SK-N-SH (cell line): ENCODE data around the gene NUPR2. TPM values are rescaled to one million over a fixed set of nuclear protein-coding genes. Genes with fewer than 3 reads are reported as not detected.
"Not testable (repeated sequence)": the region's sequence is repeated elsewhere in the genome, so short reads cannot be mapped to it uniquely, and the experiment has no call there.

Experiments used
- CTCF ChIA-PET: fragments of 300-600, 350-600 bp; formaldehyde crosslinking; extraction: SDS; loops from one replicate; lab custom pipeline; 2021; lab: Yijun Ruan, JAX
- POLR2A ChIA-PET: fragments of 350-600 bp; sonication (Branson Sonifier 250); formaldehyde crosslinking; extraction: SDS; loops from one replicate; lab custom pipeline; 2020; ENCODE audit warnings: antibody characterized with exemption, inconsistent platforms; lab: Yijun Ruan, JAX
- DNase-seq: peaks from one replicate; pipeline ENCODE4 v3.0.0; 2012
- H2AFZ ChIP-seq: fragments of 200-600 bp; sonication (generic); 2 replicates; pipeline ENCODE4 v1.8.1; 2016; ENCODE audit warnings: antibody characterized with exemption, mild to moderate bottlenecking, low read depth
- H3F3A ChIP-seq: fragments of 200-600 bp; sonication (generic); replicated peaks from 2 replicates; pipeline ENCODE3; 2016; ENCODE audit warnings: antibody characterized with exemption, mild to moderate bottlenecking; ENCODE audit not compliant: insufficient read depth
- H3K27ac ChIP-seq, 2 experiments: fragments of 200-500 bp in 1 of 2; fragments of 200-600 bp in 1 of 2; sonication (Bioruptor generic) in 1 of 2; sonication (generic), shearing (Covaris generic) in 1 of 2; 2 replicates each; pipeline versions ENCODE4 v1.5.1 to v1.6.1; 2014 to 2016; ENCODE audit warnings: low read depth in 2 of 2, inconsistent platforms in 1 of 2, low read length in 1 of 2, mild to moderate bottlenecking in 1 of 2, mixed read lengths in 1 of 2
- H3K27me3 ChIP-seq: fragments of 200-600 bp; sonication (generic), shearing (Covaris generic); 2 replicates; pipeline ENCODE4 v1.6.1; 2016; ENCODE audit warnings: mixed run types; ENCODE audit not compliant: insufficient read depth
- H3K36me3 ChIP-seq, 2 experiments: fragments of 200-500 bp in 1 of 2; fragments of 200-600 bp in 1 of 2; sonication (Bioruptor generic) in 1 of 2; sonication (generic) in 1 of 2; replicated peaks in 1 of 2; 2 replicates each; pipeline versions ENCODE3 to v1.5.1; 2014 to 2016; ENCODE audit warnings: low read length in 1 of 2, mild to moderate bottlenecking in 1 of 2; ENCODE audit not compliant: insufficient read depth in 2 of 2, control insufficient read depth in 1 of 2
- H3K4me1 ChIP-seq, 2 experiments: fragments of 200-500 bp in 1 of 2; fragments of 200-600 bp in 1 of 2; sonication (Bioruptor generic) in 1 of 2; sonication (generic), shearing (Covaris generic) in 1 of 2; 2 replicates each; pipeline versions ENCODE4 v1.5.1 to v1.6.1; 2014 to 2016; ENCODE audit warnings: low read depth in 1 of 2, low read length in 1 of 2, mixed run types in 1 of 2; ENCODE audit not compliant: insufficient read depth in 2 of 2, control insufficient read depth in 1 of 2
- H3K4me2 ChIP-seq: fragments of 200-600 bp; sonication (generic), shearing (Covaris generic); 2 replicates; pipeline ENCODE4 v1.6.1; 2017; ENCODE audit warnings: mixed run types
- H3K4me3 ChIP-seq, 2 experiments: fragments of 200-500 bp in 1 of 2; fragments of 200-600 bp in 1 of 2; sonication (Bioruptor generic) in 1 of 2; sonication (generic), shearing (Covaris generic) in 1 of 2; 2 replicates each; pipeline versions ENCODE4 v1.5.1 to v1.8.1; 2014 to 2016; ENCODE audit warnings: low read depth in 2 of 2, inconsistent platforms in 1 of 2, low read length in 1 of 2, mild to moderate bottlenecking in 1 of 2, mixed read lengths in 1 of 2, moderate library complexity in 1 of 2
- H3K79me2 ChIP-seq: fragments of 200-600 bp; sonication (generic); 2 replicates; pipeline ENCODE4 v1.8.1; 2017; ENCODE audit warnings: mild to moderate bottlenecking; ENCODE audit not compliant: insufficient read depth
- H3K9ac ChIP-seq: fragments of 200-600 bp; sonication (generic); 2 replicates; pipeline ENCODE4 v1.6.1; 2017; ENCODE audit warnings: mixed run types
- H3K9me2 ChIP-seq: fragments of 200-600 bp; sonication (generic); 2 replicates; pipeline ENCODE4 v1.6.1; 2017; ENCODE audit warnings: mixed run types
- H3K9me3 ChIP-seq: fragments of 200-600 bp; sonication (generic); 2 replicates; pipeline ENCODE4 v1.6.1; 2017; ENCODE audit warnings: mixed run types, mild to moderate bottlenecking, moderate library complexity
- H4K20me1 ChIP-seq: fragments of 200-600 bp; sonication (generic); 2 replicates; pipeline ENCODE4 v1.6.1; 2017; ENCODE audit warnings: mild to moderate bottlenecking, mixed run types; ENCODE audit not compliant: insufficient read depth
- EP300 ChIP-seq, 2 experiments: IDR thresholded peaks; 2 replicates each; pipeline versions ENCODE4 v1.4.0 to v1.6.1; 2012; ENCODE audit warnings: borderline replicate concordance in 1 of 2, low read depth in 1 of 2, low read length in 1 of 2
- FOSL2 ChIP-seq: IDR thresholded peaks from 2 replicates; pipeline ENCODE4 v1.4.0; 2012; ENCODE audit warnings: low read depth, mild to moderate bottlenecking, moderate library complexity, borderline replicate concordance
- JUND ChIP-seq: IDR thresholded peaks from 2 replicates; pipeline ENCODE4 v1.4.0; 2012
- MEF2A ChIP-seq: IDR thresholded peaks from 2 replicates; pipeline ENCODE4 v1.4.0; 2012; ENCODE audit warnings: low read depth, borderline replicate concordance
- NFIC ChIP-seq: IDR thresholded peaks from 2 replicates; pipeline ENCODE4 v1.4.0; 2012; ENCODE audit warnings: borderline replicate concordance
- POLR2AphosphoS5 ChIP-seq: IDR thresholded peaks from 2 replicates; pipeline ENCODE4 v1.6.1; 2012; ENCODE audit warnings: low read depth, low read length
- RAD21 ChIP-seq: IDR thresholded peaks from 2 replicates; pipeline ENCODE4 v1.6.1; 2012; ENCODE audit warnings: mild to moderate bottlenecking, low read length
- RXRA ChIP-seq: IDR thresholded peaks from 2 replicates; pipeline ENCODE4 v1.4.0; 2012; ENCODE audit warnings: low read depth, mild to moderate bottlenecking, borderline replicate concordance
- TCF12 ChIP-seq: IDR thresholded peaks from 2 replicates; pipeline ENCODE4 v1.4.0; 2012
- TEAD4 ChIP-seq: IDR thresholded peaks from 2 replicates; pipeline ENCODE4 v1.4.0; 2012; ENCODE audit warnings: mild to moderate bottlenecking, borderline replicate concordance; ENCODE audit not compliant: insufficient read depth
- WGBS: methylation state at CpG from one replicate; pipeline ENCODE4 v1.1.6; 2017; ENCODE audit warnings: low lambda C conversion rate; 5-methylcytosine and 5-hydroxymethylcytosine counted together
- polyA plus RNA-seq, 3 experiments: library from polyadenylated mRNA; depleted of rRNA; stranded (reverse); fragments of >200 nt; gene quantifications; 2 replicates each; pipeline ENCODE4 v1.2.3, GENCODE V29; 2012
- TF ChIP-seq, protein P1 (sequence below): IDR thresholded peaks from 2 replicates; pipeline ENCODE4; 2012
- TF ChIP-seq, protein P2 (sequence below): IDR thresholded peaks from 2 replicates; pipeline ENCODE4 v1.6.1; 2012; ENCODE audit warnings: mild to moderate bottlenecking, low read depth, low read length, moderate library complexity
- TF ChIP-seq, protein P3 (sequence below): fragments of 150-350 bp; IDR thresholded peaks from 2 replicates; pipeline ENCODE4 v1.6.1; 2016; ENCODE audit warnings: mild to moderate bottlenecking, low read depth, low read length

Gene NUPR2
- polyA plus RNA-seq, 1 of the 3 experiments (the other 2 are of a cell fraction) = not detected

DNA sequence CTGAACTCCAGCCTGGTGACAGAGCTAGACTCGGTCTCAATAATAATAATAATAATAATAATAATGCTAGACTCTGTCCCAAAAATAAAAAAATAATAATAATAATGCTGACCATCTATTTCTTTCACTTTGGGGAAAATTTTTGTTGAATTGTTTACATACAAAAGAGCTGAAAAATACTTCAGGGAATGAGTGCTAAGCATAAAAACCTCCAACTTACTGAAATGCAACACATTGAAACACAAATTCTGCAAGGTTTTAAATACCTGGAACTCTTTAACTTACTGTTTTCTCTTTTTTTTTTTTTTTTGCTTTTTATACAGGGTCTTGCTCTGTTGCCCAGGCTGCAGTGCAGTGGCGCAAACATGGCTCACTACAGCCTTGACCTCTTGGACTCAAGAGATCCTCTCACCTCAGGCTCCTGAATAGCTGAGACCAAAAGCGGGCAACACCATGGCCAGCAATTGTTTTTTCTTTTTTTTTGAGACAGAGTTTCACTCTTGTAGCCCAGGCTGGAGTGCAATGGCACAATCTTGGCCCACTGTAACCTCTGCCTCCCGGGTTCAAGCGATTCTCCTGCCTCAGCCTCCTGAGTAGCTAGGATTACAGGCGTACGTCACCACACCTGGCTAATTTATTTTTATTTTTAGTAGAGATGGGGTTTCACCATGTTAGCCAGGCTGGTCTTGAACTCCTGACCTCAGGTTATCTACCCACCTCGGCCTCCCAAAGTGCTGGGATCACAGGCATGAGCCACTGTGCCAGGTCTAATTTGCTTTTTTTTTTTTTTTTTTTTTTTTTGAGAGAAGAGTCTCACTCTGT is 17.8 kb downstream of the NUPR2 start:
- POLR2A ChIA-PET = interaction anchor here (0.9 kb wide), 1 partner anchor 15 kb away, joined by 3 read pairs; no protein-coding TSS in a partner anchor
- H3K27ac ChIP-seq = peak overlapping the region in 1 of 2 experiments; percentile 55; a peak in 1 of 4 replicates

DNA sequence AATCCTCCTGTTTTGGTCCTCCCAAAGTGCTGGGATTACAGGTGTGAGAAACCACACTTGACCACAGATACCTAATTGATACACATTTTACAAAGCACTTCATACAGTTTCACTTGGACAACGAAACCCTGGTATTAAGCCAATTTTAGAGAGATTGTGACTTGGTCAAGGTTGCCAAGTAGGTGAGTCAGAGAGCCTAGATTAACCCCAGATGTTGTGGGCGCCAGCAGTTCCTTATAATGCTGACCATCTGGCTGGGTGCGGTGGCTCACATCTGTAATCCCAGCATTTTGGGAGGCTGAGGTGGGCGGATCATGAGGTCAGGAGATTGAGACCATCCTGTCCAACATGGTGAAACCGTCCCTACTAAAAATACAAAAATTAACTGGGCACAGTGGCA is 18.5 kb downstream of the NUPR2 start:
- H3K27ac ChIP-seq = peak overlapping the region in 1 of 2 experiments; percentile 55; a peak in 1 of 4 replicates
- peak overlapping the region; percentile 14; the same call in 1 of the 2 replicates for H3K4me2 ChIP-seq
- no peaks in the 10 kb centered on the region for H3K27me3 ChIP-seq
- POLR2A ChIA-PET = no interaction called here
- no peak overlapping the region for H3K9ac ChIP-seq
- H3K9me3 ChIP-seq = no peaks in the 10 kb centered on the region
- no peak overlapping the region for H2AFZ ChIP-seq
- no peak for DNase-seq
- peaks cover 4 to 5% of the 10 kb centered on the region in 2 experiments; a peak in 2 of 4 replicates for H3K4me1 ChIP-seq
- H3K4me3 ChIP-seq = no peak overlapping the region
- peaks cover 30 to 47% of the 10 kb centered on the region in 2 experiments for H3K36me3 ChIP-seq
- H4K20me1 ChIP-seq = 0 out of 2 replicates have a peak, but pooled peaks cover 10% of the 10 kb centered on the region
- H3K79me2 ChIP-seq = peaks cover 5% of the 10 kb centered on the region; the same call in 1 of the 2 replicates
- H3F3A ChIP-seq = peaks cover 50% of the 10 kb centered on the region
- WGBS = 23% methylated on average over 5 of the region's 5 CpGs
- CTCF ChIA-PET = interaction anchor here (2.1 kb wide), 1 partner anchor 18 kb away, joined by 8 read pairs; no protein-coding TSS in a partner anchor
- TF ChIP-seq EP300 (IDR thresholded peaks at IDR 0.05; ENCODE audit: borderline replicate concordance in 1 of 2, low read depth in 1 of 2, low read length in 1 of 2) (peak in 1 of 2 experiments; percentile 78; a peak in 1 of 4 replicates), TCF12 (peak; percentile 99), TEAD4 (0 out of 2 replicates have a peak, but pooled peaks have one; percentile 10), MEF2A (0 out of 2 replicates have a peak, but pooled peaks have one; percentile 23), JUND (peak; percentile 86), RAD21 (no peak), FOSL2 (peak; percentile 89), NFIC (peak; percentile 98), RXRA (peak; percentile 57; the same call in 1 of the 2 replicates), POLR2AphosphoS5 (peak; percentile 86)
- TF ChIP-seq, protein P1, sequence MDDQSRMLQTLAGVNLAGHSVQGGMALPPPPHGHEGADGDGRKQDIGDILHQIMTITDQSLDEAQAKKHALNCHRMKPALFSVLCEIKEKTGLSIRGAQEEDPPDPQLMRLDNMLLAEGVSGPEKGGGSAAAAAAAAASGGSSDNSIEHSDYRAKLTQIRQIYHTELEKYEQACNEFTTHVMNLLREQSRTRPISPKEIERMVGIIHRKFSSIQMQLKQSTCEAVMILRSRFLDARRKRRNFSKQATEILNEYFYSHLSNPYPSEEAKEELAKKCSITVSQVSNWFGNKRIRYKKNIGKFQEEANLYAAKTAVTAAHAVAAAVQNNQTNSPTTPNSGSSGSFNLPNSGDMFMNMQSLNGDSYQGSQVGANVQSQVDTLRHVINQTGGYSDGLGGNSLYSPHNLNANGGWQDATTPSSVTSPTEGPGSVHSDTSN = peak; percentile 45
- TF ChIP-seq, protein P2, sequence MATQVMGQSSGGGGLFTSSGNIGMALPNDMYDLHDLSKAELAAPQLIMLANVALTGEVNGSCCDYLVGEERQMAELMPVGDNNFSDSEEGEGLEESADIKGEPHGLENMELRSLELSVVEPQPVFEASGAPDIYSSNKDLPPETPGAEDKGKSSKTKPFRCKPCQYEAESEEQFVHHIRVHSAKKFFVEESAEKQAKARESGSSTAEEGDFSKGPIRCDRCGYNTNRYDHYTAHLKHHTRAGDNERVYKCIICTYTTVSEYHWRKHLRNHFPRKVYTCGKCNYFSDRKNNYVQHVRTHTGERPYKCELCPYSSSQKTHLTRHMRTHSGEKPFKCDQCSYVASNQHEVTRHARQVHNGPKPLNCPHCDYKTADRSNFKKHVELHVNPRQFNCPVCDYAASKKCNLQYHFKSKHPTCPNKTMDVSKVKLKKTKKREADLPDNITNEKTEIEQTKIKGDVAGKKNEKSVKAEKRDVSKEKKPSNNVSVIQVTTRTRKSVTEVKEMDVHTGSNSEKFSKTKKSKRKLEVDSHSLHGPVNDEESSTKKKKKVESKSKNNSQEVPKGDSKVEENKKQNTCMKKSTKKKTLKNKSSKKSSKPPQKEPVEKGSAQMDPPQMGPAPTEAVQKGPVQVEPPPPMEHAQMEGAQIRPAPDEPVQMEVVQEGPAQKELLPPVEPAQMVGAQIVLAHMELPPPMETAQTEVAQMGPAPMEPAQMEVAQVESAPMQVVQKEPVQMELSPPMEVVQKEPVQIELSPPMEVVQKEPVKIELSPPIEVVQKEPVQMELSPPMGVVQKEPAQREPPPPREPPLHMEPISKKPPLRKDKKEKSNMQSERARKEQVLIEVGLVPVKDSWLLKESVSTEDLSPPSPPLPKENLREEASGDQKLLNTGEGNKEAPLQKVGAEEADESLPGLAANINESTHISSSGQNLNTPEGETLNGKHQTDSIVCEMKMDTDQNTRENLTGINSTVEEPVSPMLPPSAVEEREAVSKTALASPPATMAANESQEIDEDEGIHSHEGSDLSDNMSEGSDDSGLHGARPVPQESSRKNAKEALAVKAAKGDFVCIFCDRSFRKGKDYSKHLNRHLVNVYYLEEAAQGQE = no peak
- TF ChIP-seq, protein P3, sequence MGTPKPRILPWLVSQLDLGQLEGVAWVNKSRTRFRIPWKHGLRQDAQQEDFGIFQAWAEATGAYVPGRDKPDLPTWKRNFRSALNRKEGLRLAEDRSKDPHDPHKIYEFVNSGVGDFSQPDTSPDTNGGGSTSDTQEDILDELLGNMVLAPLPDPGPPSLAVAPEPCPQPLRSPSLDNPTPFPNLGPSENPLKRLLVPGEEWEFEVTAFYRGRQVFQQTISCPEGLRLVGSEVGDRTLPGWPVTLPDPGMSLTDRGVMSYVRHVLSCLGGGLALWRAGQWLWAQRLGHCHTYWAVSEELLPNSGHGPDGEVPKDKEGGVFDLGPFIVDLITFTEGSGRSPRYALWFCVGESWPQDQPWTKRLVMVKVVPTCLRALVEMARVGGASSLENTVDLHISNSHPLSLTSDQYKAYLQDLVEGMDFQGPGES = no peak
- no peaks in the 10 kb centered on the region for H3K9me2 ChIP-seq

More for the DNA sequence above, 17.8 kb downstream of the NUPR2 start:
- H3K27me3 ChIP-seq, H2AFZ ChIP-seq, H3K4me1 ChIP-seq, H3K9me3 ChIP-seq, H3K4me3 ChIP-seq, H3K9me2 ChIP-seq, DNase-seq, H3K4me2 ChIP-seq: not testable (repeated sequence)
- Histone ChIP-seq H3K79me2 (peaks cover 12% of the 10 kb centered on the region), H3K36me3 (peaks cover 34 to 54% of the 10 kb centered on the region in 2 experiments), H4K20me1 (peaks cover 17% of the 10 kb centered on the region), H3F3A (peaks cover 51% of the 10 kb centered on the region)
- WGBS = 94% methylated on average over 8 of the region's 8 CpGs
- 0 out of 2 replicates have a peak, but pooled peaks have one; percentile 19 for TF ChIP-seq POLR2AphosphoS5
- TF ChIP-seq, all 33 proteins: peak for 1; not testable (repeated sequence) for 32
- CTCF ChIA-PET = interaction anchor here (1.1 to 2.1 kb wide), 2 partner anchors 19 to 21 kb away, joined by 3 to 8 read pairs; no protein-coding TSS in a partner anchor
- not testable (repeated sequence) for H3K9ac ChIP-seq
